Measurements from ENCODE around the gene CCL11.

- TF ChIP-seq CTCF (IDR thresholded peaks at IDR 0.05) = no peak
- no peak for TF ChIP-seq POLR2A (IDR thresholded peaks at IDR 0.05)
Observed at GRCh38 chr17:34301986-34302385, 16.4 kb downstream of the CCL11 start.
